Measurements from ENCODE around the gene SMARCD2. TPM values are rescaled to one million over a fixed set of nuclear protein-coding genes. Genes with fewer than 3 reads are reported as not detected.
A peak's percentile ranks its signal among the peaks of the same experiment; 100 is the strongest.

Gene SMARCD2
- total RNA-seq, 1 donor from 2014 or later = 43.0 TPM

- H3K27ac Mint-ChIP-seq (ENCODE audit: unreplicated experiment) = peak overlapping the region; percentile 98
- H3K27me3 Mint-ChIP-seq (ENCODE audit: low read depth) = no peaks in the 10 kb centered on the region
- peaks cover 35% of the 10 kb centered on the region for H3K4me1 Mint-ChIP-seq
- no peaks in the 10 kb centered on the region for H3K36me3 Mint-ChIP-seq (ENCODE audit: low read depth)
- H3K4me3 Mint-ChIP-seq = peak overlapping the region; percentile 99
- TF ChIP-seq CTCF (conservative IDR thresholded peaks at IDR 0.05) = no peak
- peak; percentile 37 for DNase-seq (ENCODE audit: low read depth, low spot score)
- no peaks in the 10 kb centered on the region for H3K9me3 Mint-ChIP-seq
Measured at GRCh38 chr17:63842173-63842539, 329 bp downstream of the SMARCD2 start.

- Mint-ChIP-seq H3K9me3 (no peaks in the 10 kb centered on the region), H3K4me3 (peak overlapping the region; percentile 99), H3K27me3 (ENCODE audit: low read depth) (no peaks in the 10 kb centered on the region), H3K4me1 (peaks cover 35% of the 10 kb centered on the region), H3K36me3 (ENCODE audit: low read depth) (no peaks in the 10 kb centered on the region), H3K27ac (ENCODE audit: unreplicated experiment) (peak overlapping the region; percentile 98)
- peak; percentile 25 for DNase-seq (ENCODE audit: low read depth, low spot score)
- no peak for TF ChIP-seq CTCF (conservative IDR thresholded peaks at IDR 0.05)
Measured at GRCh38 chr17:63841350-63842172, 924 bp downstream of the SMARCD2 start.

- Mint-ChIP-seq H3K36me3 (ENCODE audit: low read depth) (no peaks in the 10 kb centered on the region), H3K27me3 (ENCODE audit: low read depth) (no peaks in the 10 kb centered on the region), H3K4me1 (peaks cover 35% of the 10 kb centered on the region), H3K4me3 (peak overlapping the region; percentile 99), H3K9me3 (no peaks in the 10 kb centered on the region), H3K27ac (ENCODE audit: unreplicated experiment) (peak overlapping the region; percentile 81)
- DNase-seq (ENCODE audit: low read depth, low spot score) = no peak
- no peak for TF ChIP-seq CTCF (conservative IDR thresholded peaks at IDR 0.05)
Measured at GRCh38 chr17:63840591-63841349, 1.7 kb downstream of the SMARCD2 start.

- Mint-ChIP-seq H3K4me1 (peaks cover 30% of the 10 kb centered on the region), H3K9me3 (no peaks in the 10 kb centered on the region), H3K4me3 (peak overlapping the region; percentile 15), H3K27ac (ENCODE audit: unreplicated experiment) (peak overlapping the region; percentile 16), H3K27me3 (ENCODE audit: low read depth) (no peaks in the 10 kb centered on the region), H3K36me3 (ENCODE audit: low read depth) (peaks cover 2% of the 10 kb centered on the region)
- TF ChIP-seq CTCF (conservative IDR thresholded peaks at IDR 0.05) = no peak
- no peak for DNase-seq (ENCODE audit: low read depth, low spot score)
Measured at GRCh38 chr17:63838631-63839171, 3.8 kb downstream of the SMARCD2 start.

- DNase-seq (ENCODE audit: low read depth, low spot score) = no peak
- peaks cover 2% of the 10 kb centered on the region for H3K36me3 Mint-ChIP-seq (ENCODE audit: low read depth)
- H3K4me3 Mint-ChIP-seq = peak overlapping the region; percentile 31
- TF ChIP-seq CTCF (conservative IDR thresholded peaks at IDR 0.05) = no peak
- no peaks in the 10 kb centered on the region for H3K9me3 Mint-ChIP-seq
- H3K27ac Mint-ChIP-seq (ENCODE audit: unreplicated experiment) = no peak overlapping the region
- no peaks in the 10 kb centered on the region for H3K27me3 Mint-ChIP-seq (ENCODE audit: low read depth)
- peaks cover 28% of the 10 kb centered on the region for H3K4me1 Mint-ChIP-seq
Measured at GRCh38 chr17:63837962-63838600, 4.4 kb downstream of the SMARCD2 start.

Data from neural crest cell (in vitro differentiated cells).